Posterior vena cava (tissue), 2 donors: ENCODE measurements around the gene KRTAP20-2. TPM values are rescaled to one million over a fixed set of nuclear protein-coding genes. Genes with fewer than 3 reads are reported as not detected.

Experiments used
- DNase-seq: peaks from one replicate; pipeline ENCODE4 v3.0.0-alpha.2; 2020; ENCODE audit warnings: low spot score
- intact Hi-C, 2 donors: fragments of 100-400 bp; cut with DNase I; formaldehyde crosslinking; loops; one replicate each; pipeline versions ENCODE4 v1.14.1 to v1.14.2; 2022 to 2023
- long read RNA-seq, 2 donors: library from polyadenylated mRNA; unstranded; transcript quantifications; one replicate each; pipeline ENCODE4 v2.0.0, GENCODE V29; 2020 to 2021
- total RNA-seq, 2 donors: library from RNA; stranded (reverse); fragmentation: NEBNext Ultra II Directional; extraction: Animal tissue kit (Norgen Biotek cat#: 25700); gene quantifications; one replicate each; pipeline ENCODE4 v1.2.1, GENCODE V29; 2021
- donor health status: DM: yes; HTN: yes; CAD: no.
- donor health status: DM: yes; HTN: yes; CAD: no.

Gene KRTAP20-2
- not detected for total RNA-seq
- long read RNA-seq, donor 1, result 0 reads
- long read RNA-seq, donor 2, result 0 reads

GRCh38 chr21:30634906-30635305 is at the start of gene KRTAP20-2:
TSS of gene KRTAP20-2 (plus strand) at chr21:30635206. CDS start at chr21:30635264, 58 bp downstream.
- intact Hi-C loops, result no loop called here
- DNase-seq, result no peak

- intact Hi-C loops, result no loop called here
- no peak for DNase-seq
Observed at GRCh38 chr21:30590297-30590696, 44.7 kb upstream of the KRTAP20-2 start, which contains the start of gene KRTAP22-2. TSS of gene KRTAP22-2 (minus strand) at chr21:30590397.

GRCh38 chr21:30592140-30592539 is 42.9 kb upstream of the KRTAP20-2 start, which contains the start of gene KRTAP6-3:
TSS of gene KRTAP6-3 (plus strand) at chr21:30592440. CDS start at chr21:30592446, 6 bp downstream.
- intact Hi-C loops, result no loop called here
- no peak for DNase-seq

- intact Hi-C loops, result no loop called here
Observed at GRCh38 chr21:30598802-30599201, 36.2 kb upstream of the KRTAP20-2 start, which contains the start of gene KRTAP6-2. TSS of gene KRTAP6-2 (minus strand) at chr21:30598902. CDS start at chr21:30598874, 28 bp downstream.

GRCh38 chr21:30600787-30601186 is 34.2 kb upstream of the KRTAP20-2 start, which contains the start of gene KRTAP22-1:
TSS of gene KRTAP22-1 (plus strand) at chr21:30601087.
- DNase-seq, result no peak
- intact Hi-C loops, result no loop called here

More at GRCh38 chr21:30598802-30599201, 36.2 kb upstream of the KRTAP20-2 start, which contains the start of gene KRTAP6-2:
- no peak for DNase-seq

GRCh38 chr21:30605968-30606367 is 29.0 kb upstream of the KRTAP20-2 start:
- intact Hi-C loops, result no loop called here
- DNase-seq, result no peak

- intact Hi-C loops, result no loop called here
- DNase-seq, result no peak
Observed at GRCh38 chr21:30612132-30612531, 22.9 kb upstream of the KRTAP20-2 start.

- intact Hi-C loops, result no loop called here
- DNase-seq, result no peak
Observed at GRCh38 chr21:30613836-30614235, 21.2 kb upstream of the KRTAP20-2 start, which contains the start of gene KRTAP6-1. TSS of gene KRTAP6-1 (minus strand) at chr21:30613930. CDS start at chr21:30613904, 26 bp downstream.

GRCh38 chr21:30615199-30615598 is 19.8 kb upstream of the KRTAP20-2 start:
- no peak for DNase-seq
- intact Hi-C loops, result no loop called here

- intact Hi-C loops, result no loop called here
Observed at GRCh38 chr21:30616125-30616524, 18.9 kb upstream of the KRTAP20-2 start, which contains the start of gene KRTAP20-1. TSS of gene KRTAP20-1 (plus strand) at chr21:30616425. CDS start at chr21:30616455, 30 bp downstream.

GRCh38 chr21:30620080-30620479 is 14.9 kb upstream of the KRTAP20-2 start:
- intact Hi-C loops, result no loop called here
- DNase-seq, result no peak

More at GRCh38 chr21:30616125-30616524, 18.9 kb upstream of the KRTAP20-2 start, which contains the start of gene KRTAP20-1:
- no peak for DNase-seq

GRCh38 chr21:30620522-30620921 is 14.5 kb upstream of the KRTAP20-2 start, which contains the start of gene KRTAP20-4:
TSS of gene KRTAP20-4 (plus strand) at chr21:30620627.
- intact Hi-C loops, result no loop called here
- DNase-seq, result no peak

GRCh38 chr21:30623362-30623761 is 11.6 kb upstream of the KRTAP20-2 start:
- intact Hi-C loops, result no loop called here
- DNase-seq, result no peak

- intact Hi-C loops, result no loop called here
- no peak for DNase-seq
Observed at GRCh38 chr21:30625449-30626165, 9.4 kb upstream of the KRTAP20-2 start.

- DNase-seq, result no peak
- intact Hi-C loops, result no loop called here
Observed at GRCh38 chr21:30628109-30628508, 6.9 kb upstream of the KRTAP20-2 start.

- intact Hi-C loops, result no loop called here
- no peak for DNase-seq
Observed at GRCh38 chr21:30629200-30629599, 5.8 kb upstream of the KRTAP20-2 start.

GRCh38 chr21:30638686-30639085 is 3.7 kb downstream of the KRTAP20-2 start:
- intact Hi-C loops, result no loop called here
- DNase-seq, result no peak

GRCh38 chr21:30642564-30642963 is 7.6 kb downstream of the KRTAP20-2 start, which contains the start of gene KRTAP20-3:
TSS of gene KRTAP20-3 (plus strand) at chr21:30642864.
- DNase-seq, result no peak
- intact Hi-C loops, result no loop called here

GRCh38 chr21:30646904-30647414 is 12.0 kb downstream of the KRTAP20-2 start:
- no peak for DNase-seq
- intact Hi-C loops, result no loop called here

GRCh38 chr21:30652891-30653290 is 17.9 kb downstream of the KRTAP20-2 start:
- intact Hi-C loops, result no loop called here

More at GRCh38 chr21:30652891-30653290, 17.9 kb downstream of the KRTAP20-2 start:
- DNase-seq, result no peak
